Right atrium auricular region (tissue), 2 donors: ENCODE results near the gene TFAM. TPM values are rescaled to one million over a fixed set of nuclear protein-coding genes. Genes with fewer than 3 reads are reported as not detected.
A peak's percentile ranks its signal among the peaks of the same experiment; 100 is the strongest.
"Not testable (repeated sequence)": the region's sequence is repeated elsewhere in the genome, so short reads cannot be mapped to it uniquely, and the experiment has no call there.

Experiments used
- DNase-seq: peaks from one replicate; pipeline ENCODE4 v3.0.0-alpha.2; 2019; ENCODE audit warnings: low spot score
- H3K27ac ChIP-seq, 2 donors: fragments of 200-600 bp; sonication (generic); 1 replicate in 1 of 2; 2 replicates in 1 of 2; pipeline ENCODE4 v1.5.1; 2016 to 2019
- H3K27me3 ChIP-seq, 2 donors: fragments of 200-600 bp; sonication (generic); one replicate each; pipeline versions ENCODE4 v1.5.1 to v1.6.0; 2017 to 2019
- H3K36me3 ChIP-seq: fragments of 200-600 bp; sonication (generic); one replicate; pipeline ENCODE4 v1.5.1; 2016
- H3K4me1 ChIP-seq, 2 donors: fragments of 200-600 bp; sonication (generic); one replicate each; pipeline versions ENCODE4 v1.5.1 to v1.6.0; 2017 to 2019
- H3K4me3 ChIP-seq, 2 donors: fragments of 200-600 bp; sonication (generic); 1 replicate in 1 of 2; 2 replicates in 1 of 2; pipeline ENCODE4 v1.5.1; 2017 to 2019; ENCODE audit warnings: mild to moderate bottlenecking in 1 of 2, moderate library complexity in 1 of 2
- H3K9me3 ChIP-seq, 2 donors: fragments of 200-600 bp; sonication (generic); one replicate each; pipeline ENCODE4 v1.5.1; 2019
- total RNA-seq, 2 donors: library from RNA; depleted of rRNA; stranded (reverse); fragments of >200 nt; gene quantifications; one replicate each; pipeline ENCODE4 v1.1.0, GENCODE V29; 2016
- TF ChIP-seq, protein P1 (sequence below), 2 donors: fragments of 200-600 bp; sonication (generic); IDR thresholded peaks; one replicate each; pipeline ENCODE4 v1.5.1; 2019; ENCODE audit warnings: antibody characterized with exemption in 2 of 2

Gene TFAM
- total RNA-seq, 2 donors from 2014 or later: 15.1 to 17.7 TPM

DNA sequence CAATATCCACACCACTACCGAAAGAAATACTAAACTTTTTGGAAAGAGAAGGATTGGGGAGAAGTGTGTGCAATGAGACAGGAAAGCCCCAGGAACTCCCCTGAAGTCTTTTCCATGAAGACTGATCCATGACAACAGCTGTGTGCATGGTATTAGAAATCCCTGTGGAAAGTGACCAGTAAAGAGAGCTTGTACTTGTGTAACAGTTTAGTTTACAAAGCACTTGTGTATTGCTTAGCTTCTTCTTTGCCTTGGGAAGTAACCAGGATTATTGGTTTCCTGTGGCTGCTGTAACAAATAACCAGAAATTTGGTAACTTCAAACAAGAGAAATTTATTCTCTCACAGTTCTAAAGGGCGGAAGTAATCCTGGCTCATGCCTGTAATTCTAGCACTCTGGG lies 18.8 kb downstream of the TFAM start:
- Histone ChIP-seq H3K9me3 (no peaks in the 10 kb centered on the region), H3K36me3 (no peaks in the 10 kb centered on the region), H3K4me3 (no peak overlapping the region), H3K27ac (no peak overlapping the region), H3K27me3 (no peaks in the 10 kb centered on the region), H3K4me1 (no peaks in the 10 kb centered on the region)
- TF ChIP-seq, protein P1, sequence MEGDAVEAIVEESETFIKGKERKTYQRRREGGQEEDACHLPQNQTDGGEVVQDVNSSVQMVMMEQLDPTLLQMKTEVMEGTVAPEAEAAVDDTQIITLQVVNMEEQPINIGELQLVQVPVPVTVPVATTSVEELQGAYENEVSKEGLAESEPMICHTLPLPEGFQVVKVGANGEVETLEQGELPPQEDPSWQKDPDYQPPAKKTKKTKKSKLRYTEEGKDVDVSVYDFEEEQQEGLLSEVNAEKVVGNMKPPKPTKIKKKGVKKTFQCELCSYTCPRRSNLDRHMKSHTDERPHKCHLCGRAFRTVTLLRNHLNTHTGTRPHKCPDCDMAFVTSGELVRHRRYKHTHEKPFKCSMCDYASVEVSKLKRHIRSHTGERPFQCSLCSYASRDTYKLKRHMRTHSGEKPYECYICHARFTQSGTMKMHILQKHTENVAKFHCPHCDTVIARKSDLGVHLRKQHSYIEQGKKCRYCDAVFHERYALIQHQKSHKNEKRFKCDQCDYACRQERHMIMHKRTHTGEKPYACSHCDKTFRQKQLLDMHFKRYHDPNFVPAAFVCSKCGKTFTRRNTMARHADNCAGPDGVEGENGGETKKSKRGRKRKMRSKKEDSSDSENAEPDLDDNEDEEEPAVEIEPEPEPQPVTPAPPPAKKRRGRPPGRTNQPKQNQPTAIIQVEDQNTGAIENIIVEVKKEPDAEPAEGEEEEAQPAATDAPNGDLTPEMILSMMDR (IDR thresholded peaks at IDR 0.05): no peak
- no peak for DNase-seq

DNA sequence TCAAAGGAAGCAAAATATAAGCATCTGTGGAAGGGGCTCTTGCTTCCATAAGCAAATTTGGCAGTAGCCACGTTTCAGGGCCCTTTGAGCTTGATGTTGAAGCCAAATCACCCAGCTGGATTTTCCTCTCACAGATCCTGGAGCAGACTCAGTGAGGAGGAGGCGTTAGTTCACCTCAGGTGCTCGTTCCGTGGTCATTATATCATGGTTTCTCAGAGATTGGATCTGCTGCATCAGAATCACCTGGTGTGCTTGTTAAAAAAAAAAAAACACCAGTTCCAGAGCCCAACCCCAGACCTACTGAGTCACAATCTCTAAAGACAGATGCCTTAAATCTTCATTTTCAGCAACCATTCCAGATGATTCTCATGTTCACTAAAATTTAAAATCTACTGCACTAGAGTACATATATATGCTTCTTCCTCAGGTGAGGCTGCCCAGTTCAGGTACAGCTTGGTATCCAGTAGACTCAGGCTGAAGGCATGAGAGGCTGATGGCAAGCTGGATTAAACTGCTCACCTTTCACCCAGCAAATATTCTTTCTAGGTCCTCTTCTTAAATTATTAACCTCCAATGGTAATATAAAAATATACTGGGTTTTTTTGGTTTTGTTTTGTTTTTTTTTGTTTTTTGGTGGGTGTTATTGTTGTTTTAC lies 24.9 kb downstream of the TFAM start:
- Histone ChIP-seq H3K36me3 (no peaks in the 10 kb centered on the region), H3K9me3 (no peaks in the 10 kb centered on the region)
- DNase-seq: no peak

DNA sequence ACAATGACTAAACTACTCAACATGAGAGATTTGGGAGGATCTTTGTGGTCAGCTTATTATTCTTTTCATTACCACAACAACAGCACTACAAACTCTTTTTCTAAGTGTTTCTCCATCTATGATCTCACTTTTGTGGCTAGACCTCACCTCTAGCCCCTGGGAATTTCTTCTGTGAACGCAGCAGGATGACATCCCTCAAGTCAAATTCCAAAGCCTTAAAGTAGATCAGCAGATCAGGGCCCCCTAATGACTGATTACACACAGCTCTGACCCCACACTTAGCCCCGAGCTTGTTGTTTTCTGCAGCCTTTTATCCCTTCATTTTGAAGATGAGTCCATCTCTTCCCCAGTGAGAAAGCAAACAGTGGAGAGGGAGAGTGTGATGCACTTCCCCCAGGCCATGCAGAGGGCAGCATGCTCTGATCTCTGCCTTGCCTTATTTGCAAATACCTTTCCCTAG lies 27.3 kb downstream of the TFAM start:
- Histone ChIP-seq H3K36me3 (no peaks in the 10 kb centered on the region), H3K4me1 (peaks cover 0 to 4% of the 10 kb centered on the region in 2 donors), H3K9me3 (no peaks in the 10 kb centered on the region), H3K27me3 (no peaks in the 10 kb centered on the region), H3K27ac (no peak overlapping the region), H3K4me3 (no peak overlapping the region)
- DNase-seq: no peak
- TF ChIP-seq, protein P1 (IDR thresholded peaks at IDR 0.05): no peak

More for the DNA sequence above, 24.9 kb downstream of the TFAM start:
- Histone ChIP-seq H3K27me3 (no peaks in the 10 kb centered on the region), H3K27ac (no peak overlapping the region), H3K4me1 (peaks cover 0 to 4% of the 10 kb centered on the region in 2 donors), H3K4me3 (no peak overlapping the region)
- TF ChIP-seq, protein P1 (IDR thresholded peaks at IDR 0.05): no peak

DNA sequence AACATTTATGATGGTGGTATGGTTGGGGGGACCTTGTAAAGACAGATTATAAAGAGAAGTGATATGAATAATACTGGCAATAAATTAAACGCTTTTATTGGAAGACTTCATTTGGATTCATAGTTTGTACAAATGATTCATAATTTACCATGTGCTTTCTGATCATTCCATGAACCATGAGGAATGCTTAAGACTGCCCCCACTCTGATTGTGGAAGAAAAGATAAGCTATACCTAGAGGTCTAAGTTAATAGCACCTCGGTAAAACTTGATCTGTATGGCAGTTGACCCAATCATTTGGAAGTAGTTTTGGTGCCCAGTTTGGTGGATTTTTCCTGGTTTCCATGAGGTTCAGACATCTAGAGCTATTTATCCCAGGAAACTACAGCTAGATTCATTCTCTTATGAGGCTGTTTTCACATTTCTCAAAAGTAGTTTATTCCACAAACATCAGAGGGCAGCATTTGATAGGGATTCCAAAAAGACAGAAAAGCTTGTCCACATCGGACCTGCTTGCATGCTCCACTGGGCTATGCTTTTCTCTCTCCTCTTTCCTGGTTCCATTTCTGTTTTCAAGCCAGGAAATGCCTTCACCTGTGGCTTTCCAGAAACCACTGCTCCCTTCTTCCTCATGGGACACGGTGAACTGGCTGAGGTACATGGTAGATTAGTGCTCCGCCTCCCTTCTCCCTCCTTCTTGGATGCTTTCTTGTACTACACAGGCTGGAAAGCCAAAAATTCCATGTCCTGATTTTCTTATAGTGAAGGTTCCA lies 29.2 kb downstream of the TFAM start:
- H3K27ac ChIP-seq: no peak overlapping the region

DNA sequence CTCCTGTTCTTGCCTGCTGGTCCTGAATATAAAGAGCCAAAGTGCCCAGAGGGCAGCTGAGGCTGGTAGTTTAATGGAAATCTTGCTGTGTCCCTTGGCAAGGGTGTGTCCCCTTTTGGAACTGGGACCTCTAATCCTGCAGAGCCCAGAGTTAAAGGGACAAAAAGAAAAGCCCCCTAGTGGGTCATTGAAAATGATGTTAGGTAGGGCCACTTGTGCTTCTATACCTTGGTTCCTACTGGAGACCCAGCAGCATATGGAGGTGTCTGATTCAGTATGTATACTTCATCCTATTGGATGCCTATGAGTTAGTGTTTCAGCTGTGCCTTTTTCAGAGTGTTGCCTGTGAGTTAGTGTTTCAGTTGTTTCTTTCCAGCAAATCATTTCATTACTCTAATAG lies 30.5 kb downstream of the TFAM start:
- no peak overlapping the region for H3K4me3 ChIP-seq
- DNase-seq: no peak
- TF ChIP-seq, protein P1 (IDR thresholded peaks at IDR 0.05): no peak
- peaks cover 0 to 4% of the 10 kb centered on the region in 2 donors for H3K4me1 ChIP-seq
- no peaks in the 10 kb centered on the region for H3K9me3 ChIP-seq
- H3K36me3 ChIP-seq: no peaks in the 10 kb centered on the region
- no peaks in the 10 kb centered on the region for H3K27me3 ChIP-seq
- no peak overlapping the region for H3K27ac ChIP-seq

More for the DNA sequence above, 29.2 kb downstream of the TFAM start:
- H3K4me3 ChIP-seq: no peak overlapping the region
- TF ChIP-seq, protein P1 (IDR thresholded peaks at IDR 0.05): peak in 1 of 2 donors; percentile 58
- no peak for DNase-seq
- H3K36me3 ChIP-seq: no peaks in the 10 kb centered on the region
- no peaks in the 10 kb centered on the region for H3K27me3 ChIP-seq
- H3K9me3 ChIP-seq: no peaks in the 10 kb centered on the region
- H3K4me1 ChIP-seq: peaks cover 0 to 4% of the 10 kb centered on the region in 2 donors

DNA sequence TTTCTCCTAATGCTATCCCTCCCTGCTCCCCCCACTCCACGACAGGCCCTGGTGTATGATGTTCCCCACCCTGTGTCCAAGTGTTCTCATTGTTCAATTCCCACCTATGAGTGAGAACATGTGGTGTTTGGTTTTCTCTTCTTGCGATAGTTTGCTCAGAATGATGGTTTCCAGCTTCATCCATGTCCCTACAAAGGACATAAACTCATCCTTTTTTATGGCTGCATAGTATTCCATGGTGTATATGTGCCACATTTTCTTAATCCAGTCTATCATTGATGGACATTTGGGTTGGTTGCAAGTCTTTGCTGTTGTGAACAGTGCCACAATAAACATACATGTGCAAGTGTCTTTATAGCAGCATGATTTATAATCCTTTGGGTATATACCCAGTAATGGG lies 32.7 kb downstream of the TFAM start:
- not testable (repeated sequence) for H3K9me3 ChIP-seq, DNase-seq, H3K27me3 ChIP-seq, H3K4me3 ChIP-seq, H3K36me3 ChIP-seq, H3K4me1 ChIP-seq, H3K27ac ChIP-seq
